SU-DHL-6 (cell line): ENCODE data around the gene MMP24.
"Not testable (repeated sequence)": the region's sequence is repeated elsewhere in the genome, so short reads cannot be mapped to it uniquely, and the experiment has no call there.

ENCODE experiments used
- H2AFZ ChIP-seq: fragments of 200-600 bp; sonication (generic); 2 replicates; pipeline ENCODE4 v1.6.1; 2014; ENCODE audit warnings: low read depth, mild to moderate bottlenecking, moderate library complexity, mixed read lengths, antibody characterized with exemption, low read length; ENCODE audit not compliant: severe bottlenecking
- H3F3A ChIP-seq: fragments of 200-600 bp; shearing (Covaris generic); 2 replicates; pipeline ENCODE4 v1.6.0; 2016; ENCODE audit warnings: antibody characterized with exemption, mild to moderate bottlenecking; ENCODE audit not compliant: insufficient read depth
- H3K27ac ChIP-seq: fragments of 200-600 bp; sonication (generic); 2 replicates; pipeline ENCODE4 v1.5.1; 2016; ENCODE audit warnings: low read depth, mild to moderate bottlenecking, low read length, moderate library complexity, mixed read lengths
- H3K27me3 ChIP-seq: fragments of 200-600 bp; sonication (generic), shearing (Covaris generic); 2 replicates; pipeline ENCODE4 v1.6.0; 2014; ENCODE audit warnings: mild to moderate bottlenecking, low read length
- H3K36me3 ChIP-seq: fragments of 200-600 bp; sonication (generic); 2 replicates; pipeline ENCODE4 v1.6.1; 2014; ENCODE audit warnings: mild to moderate bottlenecking, low read length, mixed read lengths
- H3K4me2 ChIP-seq: fragments of 300-600, 200-600 bp; shearing (Covaris generic), sonication (generic); 2 replicates; pipeline ENCODE4 v1.6.0; 2014; ENCODE audit warnings: low read length, low read depth, mild to moderate bottlenecking; ENCODE audit not compliant: poor library complexity, severe bottlenecking
- H3K4me3 ChIP-seq: fragments of 200-600 bp; sonication (generic); 2 replicates; pipeline ENCODE4 v1.5.1; 2014; ENCODE audit warnings: antibody characterized with exemption, low read length, mild to moderate bottlenecking, mixed read lengths; ENCODE audit not compliant: insufficient read depth, poor library complexity, severe bottlenecking
- H3K79me2 ChIP-seq: fragments of 200-600 bp; sonication (generic); 2 replicates; pipeline ENCODE4 v1.6.1; 2014; ENCODE audit warnings: mild to moderate bottlenecking, low read length, moderate library complexity; ENCODE audit not compliant: insufficient read depth
- H3K9ac ChIP-seq: fragments of 200-600 bp; sonication (generic); 2 replicates; pipeline ENCODE4 v1.7.0; 2014; ENCODE audit warnings: mild to moderate bottlenecking, low read length
- H3K9me2 ChIP-seq: fragments of 200-600 bp; sonication (generic); replicated peaks from 2 replicates; pipeline ENCODE4 v1.6.1; 2014; ENCODE audit warnings: low read length; ENCODE audit not compliant: insufficient read depth
- H3K9me3 ChIP-seq: fragments of 200-600 bp; sonication (generic); 2 replicates; pipeline ENCODE4 v1.6.1; 2014; ENCODE audit warnings: low read length, mixed read lengths; ENCODE audit not compliant: insufficient read depth
- H4K20me1 ChIP-seq: fragments of 200-600 bp; sonication (generic); 2 replicates; pipeline ENCODE4 v1.6.1; 2014; ENCODE audit warnings: low read depth, mild to moderate bottlenecking, antibody characterized with exemption, low read length, moderate library complexity, mixed read lengths
- CTCF ChIP-seq: fragments of 200-600 bp; sonication (generic); IDR thresholded peaks from one replicate; pipeline ENCODE4 v1.5.1; 2017; ENCODE audit warnings: antibody characterized with exemption, mild to moderate bottlenecking, low read length, moderate library complexity; ENCODE audit not compliant: insufficient read depth, poor library complexity, severe bottlenecking
- EZH2phosphoT487 ChIP-seq: fragments of 200-600 bp; sonication (generic), shearing (Covaris generic); conservative IDR thresholded peaks from 2 replicates; pipeline ENCODE4 v1.6.1; 2018; ENCODE audit warnings: mild to moderate bottlenecking, antibody characterized with exemption, low read length, moderate library complexity, mixed read lengths

MMP24 gene

GRCh38 chr20:35190556-35190955 lies 35.9 kb upstream of the MMP24 start:
- Histone ChIP-seq H3K4me2 (no peak overlapping the region), H4K20me1 (no peaks in the 10 kb centered on the region), H3K4me3 (no peak overlapping the region), H3K27ac (no peak overlapping the region), H3K9ac (no peak overlapping the region), H3K9me2 (no peaks in the 10 kb centered on the region), H3K79me2 (no peaks in the 10 kb centered on the region), H3K27me3 (no peaks in the 10 kb centered on the region), H2AFZ (no peak overlapping the region), H3K9me3 (no peaks in the 10 kb centered on the region), H3K36me3 (no peaks in the 10 kb centered on the region), H3F3A (no peaks in the 10 kb centered on the region)
- TF ChIP-seq CTCF: no peak
- TF ChIP-seq EZH2phosphoT487: no peak

- H3K9ac ChIP-seq: no peak overlapping the region
- no peaks in the 10 kb centered on the region for H3K36me3 ChIP-seq
- H4K20me1 ChIP-seq: no peaks in the 10 kb centered on the region
- no peaks in the 10 kb centered on the region for H3K27me3 ChIP-seq
- TF ChIP-seq EZH2phosphoT487 (no peak), CTCF (no peak)
- H2AFZ ChIP-seq: no peak overlapping the region
- no peaks in the 10 kb centered on the region for H3F3A ChIP-seq
- H3K27ac ChIP-seq: no peak overlapping the region
- no peak overlapping the region for H3K4me2 ChIP-seq
- H3K9me2 ChIP-seq: no peaks in the 10 kb centered on the region
- H3K79me2 ChIP-seq: no peaks in the 10 kb centered on the region
- H3K4me3 ChIP-seq: no peak overlapping the region
- peaks cover 5% of the 10 kb centered on the region; the same call in 1 of the 2 replicates for H3K9me3 ChIP-seq
These were observed 34.9 kb upstream of the MMP24 start for GRCh38 chr20:35191419-35192117.

- no peak overlapping the region for H3K4me2 ChIP-seq
- H3K4me3 ChIP-seq: no peak overlapping the region
- H4K20me1 ChIP-seq: no peaks in the 10 kb centered on the region
- peaks cover 12% of the 10 kb centered on the region; the same call in 1 of the 2 replicates for H3K9me3 ChIP-seq
- no peaks in the 10 kb centered on the region for H3K36me3 ChIP-seq
- no peak overlapping the region for H3K9ac ChIP-seq
- H3K79me2 ChIP-seq: no peaks in the 10 kb centered on the region
- no peaks in the 10 kb centered on the region for H3F3A ChIP-seq
- TF ChIP-seq CTCF: no peak
- no peak for TF ChIP-seq EZH2phosphoT487
- H3K27me3 ChIP-seq: no peaks in the 10 kb centered on the region
- H3K9me2 ChIP-seq: no peaks in the 10 kb centered on the region
- no peak overlapping the region for H3K27ac ChIP-seq
- no peak overlapping the region for H2AFZ ChIP-seq
These were observed 34.2 kb upstream of the MMP24 start for GRCh38 chr20:35192118-35192872.

GRCh38 chr20:35193031-35193791 lies 33.3 kb upstream of the MMP24 start:
- not testable (repeated sequence) for H3K9ac ChIP-seq, H3K4me2 ChIP-seq, H3K27ac ChIP-seq, H3K36me3 ChIP-seq, H2AFZ ChIP-seq, H3K79me2 ChIP-seq, H3K4me3 ChIP-seq, H3K27me3 ChIP-seq, H3F3A ChIP-seq, H3K9me2 ChIP-seq, H4K20me1 ChIP-seq
- peaks cover 13% of the 10 kb centered on the region; the same call in 1 of the 2 replicates for H3K9me3 ChIP-seq
